Measurements from ENCODE around the gene FGD3.
A peak's percentile ranks its signal among the peaks of the same experiment; 100 is the strongest.

FGD3 gene

GRCh38 chr9:93058355-93059010 is 111.2 kb downstream of the FGD3 start, which contains the start of gene SUSD3:
Gene SUSD3 (plus strand): TSS chr9:93058701. CDS start chr9:93058743, 42 bp downstream.
- peak; percentile 35 for DNase-seq (ENCODE audit: low read depth)
- TF ChIP-seq CTCF (conservative IDR thresholded peaks at IDR 0.05; ENCODE audit: low read depth, low read length): no peak
- H3K4me3 ChIP-seq (ENCODE audit: low read depth, low read length): peak within 1 kb of the TSS; percentile 31

- TF ChIP-seq CTCF (conservative IDR thresholded peaks at IDR 0.05; ENCODE audit: low read depth, low read length): no peak
- no peak for DNase-seq (ENCODE audit: low read depth)
- H3K4me3 ChIP-seq (ENCODE audit: low read depth, low read length): peak overlapping the region; percentile 31
Measured at GRCh38 chr9:93059011-93059714, 111.8 kb downstream of the FGD3 start.

- no peak for DNase-seq (ENCODE audit: low read depth)
- TF ChIP-seq CTCF (conservative IDR thresholded peaks at IDR 0.05; ENCODE audit: low read depth, low read length): no peak
- no peak overlapping the region for H3K4me3 ChIP-seq (ENCODE audit: low read depth, low read length)
Measured at GRCh38 chr9:93059715-93060578, 112.6 kb downstream of the FGD3 start.

GRCh38 chr9:93060746-93061259 is 113.5 kb downstream of the FGD3 start:
- TF ChIP-seq CTCF (conservative IDR thresholded peaks at IDR 0.05; ENCODE audit: low read depth, low read length): no peak
- no peak overlapping the region for H3K4me3 ChIP-seq (ENCODE audit: low read depth, low read length)
- DNase-seq (ENCODE audit: low read depth): no peak

- H3K4me3 ChIP-seq (ENCODE audit: low read depth, low read length): no peak overlapping the region
- TF ChIP-seq CTCF (conservative IDR thresholded peaks at IDR 0.05; ENCODE audit: low read depth, low read length): no peak
- no peak for DNase-seq (ENCODE audit: low read depth)
Measured at GRCh38 chr9:93061260-93061751, 114.0 kb downstream of the FGD3 start.

- TF ChIP-seq CTCF (conservative IDR thresholded peaks at IDR 0.05; ENCODE audit: low read depth, low read length): peak; percentile 2
- no peak overlapping the region for H3K4me3 ChIP-seq (ENCODE audit: low read depth, low read length)
- DNase-seq (ENCODE audit: low read depth): no peak
Measured at GRCh38 chr9:93061791-93062763, 114.8 kb downstream of the FGD3 start.

Data from choroid plexus epithelial cell (primary cell).